ENCODE results near the gene CENATAC.
"Not testable (repeated sequence)": the region's sequence is repeated elsewhere in the genome, so short reads cannot be mapped to it uniquely, and the experiment has no call there.

Gene CENATAC

DNA sequence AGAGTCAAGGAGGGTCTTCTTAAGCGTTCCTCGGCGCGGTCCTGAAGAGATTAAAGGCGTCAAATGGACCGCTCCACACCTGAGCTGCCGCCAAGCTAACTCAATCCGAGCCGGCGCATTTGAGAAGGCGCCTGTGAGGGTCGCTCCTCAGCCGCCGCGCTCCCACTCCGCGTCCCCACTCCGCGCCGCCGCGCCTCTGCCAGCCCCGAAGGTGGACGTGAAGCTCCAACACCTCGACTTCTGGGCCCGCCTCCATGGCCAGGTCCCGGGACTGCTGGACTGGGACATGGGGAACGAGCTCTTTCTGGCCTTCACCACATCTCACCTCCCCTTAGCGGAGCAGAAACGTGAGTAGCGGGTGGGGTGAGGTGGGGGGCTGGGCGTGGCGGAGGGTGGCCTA is 26.3 kb upstream of the CENATAC start, which contains the start of gene FOXR1:
Gene FOXR1, plus strand, starts transcription at position 116 of the 400 bp plus-strand sequence. Its CDS starts 171 bp downstream, at position 287.
- Histone ChIP-seq H3K27me3 (ENCODE audit: control insufficient read depth in 1 of 2, insufficient read depth in 2 of 2, low read length in 2 of 2) (peaks cover 0 to 11% of the 10 kb centered on the region in 2 donors), H3K27ac (ENCODE audit: low read depth, low read length) (no peak within 1 kb of the TSS), H3K4me3 (ENCODE audit: low read depth in 1 of 2, low read length in 2 of 2) (no peak within 1 kb of the TSS), H3K9me3 (ENCODE audit: low read length) (no peaks in the 10 kb centered on the region), H3K4me1 (ENCODE audit: insufficient read depth, low read length) (no peaks in the 10 kb centered on the region), H3K9ac (ENCODE audit: low read length) (no peak within 1 kb of the TSS), H3K36me3 (ENCODE audit: insufficient read depth, low read length) (no peaks in the 10 kb centered on the region)

DNA sequence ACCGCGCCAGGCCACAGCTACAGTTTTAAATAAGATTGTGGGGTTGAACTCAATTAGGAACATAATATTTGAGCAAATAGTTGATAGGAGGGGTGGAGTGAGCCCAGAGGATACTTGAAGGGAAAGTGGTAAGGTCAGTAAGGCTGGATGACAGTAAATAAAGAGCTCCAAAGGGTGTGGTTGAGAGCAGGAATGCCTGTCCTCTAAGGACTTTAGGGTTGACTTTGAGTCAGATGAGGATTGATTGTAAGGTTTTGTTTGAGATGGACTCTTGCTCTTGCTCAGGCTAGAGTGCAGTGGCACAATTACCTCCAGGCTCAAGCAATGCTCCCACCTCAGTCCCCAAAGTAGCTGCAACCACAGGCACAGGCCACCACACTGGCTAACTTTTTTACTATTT is 24.0 kb upstream of the CENATAC start:
- H3K27me3 ChIP-seq (ENCODE audit: control insufficient read depth in 1 of 2, insufficient read depth in 2 of 2, low read length in 2 of 2): peaks cover 0 to 11% of the 10 kb centered on the region in 2 donors
- no peaks in the 10 kb centered on the region for H3K36me3 ChIP-seq (ENCODE audit: insufficient read depth, low read length)
- H3K4me1 ChIP-seq (ENCODE audit: insufficient read depth, low read length): no peaks in the 10 kb centered on the region
- H3K27ac ChIP-seq (ENCODE audit: low read depth, low read length): no peak overlapping the region
- H3K4me3 ChIP-seq (ENCODE audit: low read depth in 1 of 2, low read length in 2 of 2): no peak overlapping the region
- H3K9me3 ChIP-seq (ENCODE audit: low read length): no peaks in the 10 kb centered on the region
- no peak overlapping the region for H3K9ac ChIP-seq (ENCODE audit: low read length)

DNA sequence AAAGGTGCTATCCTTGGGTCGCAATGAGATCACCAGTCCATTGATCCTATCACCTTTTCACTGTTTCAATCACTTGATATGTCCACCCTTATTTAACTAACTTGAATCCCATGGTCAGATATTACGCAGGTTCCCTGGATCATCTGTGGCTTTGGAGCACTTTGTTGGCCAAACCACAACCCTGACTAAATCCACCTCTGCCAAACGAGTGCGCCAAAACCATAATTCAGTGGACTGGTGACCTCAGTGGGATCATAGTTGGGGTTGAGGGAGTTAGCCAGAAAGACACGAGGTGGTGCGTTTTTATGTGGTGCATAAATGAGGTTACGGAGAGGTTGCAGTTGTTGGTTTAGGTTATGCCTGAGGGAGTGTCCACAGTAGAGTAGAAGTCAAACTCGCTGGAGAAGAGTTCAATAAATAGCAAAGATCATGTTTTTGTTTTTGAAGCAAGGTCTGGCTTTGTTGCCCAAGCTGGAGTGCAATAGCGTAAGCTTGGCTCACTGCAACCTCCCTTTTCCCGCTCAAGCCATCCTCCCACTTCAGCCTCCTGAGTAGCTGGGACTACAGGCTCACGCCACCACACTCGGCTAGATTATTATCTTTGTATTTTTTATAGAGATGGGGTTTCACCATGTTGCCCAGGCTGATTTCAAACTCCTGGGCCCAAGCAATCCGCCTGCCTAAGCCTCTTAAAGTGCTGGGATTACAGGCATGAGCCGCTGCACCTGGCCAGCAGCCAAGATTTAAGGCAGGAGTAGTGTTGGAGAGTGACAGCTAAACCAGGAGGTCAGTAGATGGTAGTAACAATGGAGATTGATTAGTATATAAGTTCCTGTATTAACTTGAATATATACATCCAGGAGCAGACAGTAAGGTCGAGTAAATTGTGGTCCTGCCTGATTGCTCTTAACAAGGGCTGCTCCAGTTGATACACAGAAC is 21.9 kb upstream of the CENATAC start:
- peaks cover 6% of the 10 kb centered on the region for H3K4me1 ChIP-seq (ENCODE audit: insufficient read depth, low read length)
- no peaks in the 10 kb centered on the region for H3K36me3 ChIP-seq (ENCODE audit: insufficient read depth, low read length)
- no peaks in the 10 kb centered on the region for H3K9me3 ChIP-seq (ENCODE audit: low read length)
- H3K4me3 ChIP-seq (ENCODE audit: low read depth in 1 of 2, low read length in 2 of 2): no peak overlapping the region
- no peak overlapping the region for H3K27ac ChIP-seq (ENCODE audit: low read depth, low read length)
- H3K27me3 ChIP-seq (ENCODE audit: control insufficient read depth in 1 of 2, insufficient read depth in 2 of 2, low read length in 2 of 2): peaks cover 0 to 9% of the 10 kb centered on the region in 2 donors
- H3K9ac ChIP-seq (ENCODE audit: low read length): no peak overlapping the region

DNA sequence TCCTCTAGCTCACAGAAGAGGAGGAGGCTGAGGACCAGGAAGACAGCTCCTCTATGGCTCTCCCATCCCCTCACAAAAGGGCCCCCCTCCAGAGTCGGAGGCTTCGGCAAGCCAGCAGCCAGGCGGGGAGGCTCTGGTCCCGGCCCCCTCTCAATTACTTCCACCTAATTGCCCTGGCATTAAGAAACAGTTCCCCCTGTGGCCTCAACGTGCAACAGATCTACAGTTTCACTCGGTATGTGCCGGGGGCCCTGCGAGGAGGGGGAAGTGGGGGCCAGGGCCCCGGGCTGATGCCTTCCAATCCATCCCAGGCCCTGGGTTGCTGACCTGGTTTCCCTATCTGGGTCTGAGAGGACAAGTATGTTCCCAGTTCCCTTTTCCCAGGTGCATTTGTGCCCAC is 18.5 kb upstream of the CENATAC start:
- Histone ChIP-seq H3K4me1 (ENCODE audit: insufficient read depth, low read length) (peaks cover 6% of the 10 kb centered on the region), H3K9me3 (ENCODE audit: low read length) (no peaks in the 10 kb centered on the region), H3K36me3 (ENCODE audit: insufficient read depth, low read length) (no peaks in the 10 kb centered on the region), H3K9ac (ENCODE audit: low read length) (no peak overlapping the region), H3K27ac (ENCODE audit: low read depth, low read length) (no peak overlapping the region), H3K4me3 (ENCODE audit: low read depth in 1 of 2, low read length in 2 of 2) (no peak overlapping the region), H3K27me3 (ENCODE audit: control insufficient read depth in 1 of 2, insufficient read depth in 2 of 2, low read length in 2 of 2) (no peaks in the 10 kb centered on the region)

DNA sequence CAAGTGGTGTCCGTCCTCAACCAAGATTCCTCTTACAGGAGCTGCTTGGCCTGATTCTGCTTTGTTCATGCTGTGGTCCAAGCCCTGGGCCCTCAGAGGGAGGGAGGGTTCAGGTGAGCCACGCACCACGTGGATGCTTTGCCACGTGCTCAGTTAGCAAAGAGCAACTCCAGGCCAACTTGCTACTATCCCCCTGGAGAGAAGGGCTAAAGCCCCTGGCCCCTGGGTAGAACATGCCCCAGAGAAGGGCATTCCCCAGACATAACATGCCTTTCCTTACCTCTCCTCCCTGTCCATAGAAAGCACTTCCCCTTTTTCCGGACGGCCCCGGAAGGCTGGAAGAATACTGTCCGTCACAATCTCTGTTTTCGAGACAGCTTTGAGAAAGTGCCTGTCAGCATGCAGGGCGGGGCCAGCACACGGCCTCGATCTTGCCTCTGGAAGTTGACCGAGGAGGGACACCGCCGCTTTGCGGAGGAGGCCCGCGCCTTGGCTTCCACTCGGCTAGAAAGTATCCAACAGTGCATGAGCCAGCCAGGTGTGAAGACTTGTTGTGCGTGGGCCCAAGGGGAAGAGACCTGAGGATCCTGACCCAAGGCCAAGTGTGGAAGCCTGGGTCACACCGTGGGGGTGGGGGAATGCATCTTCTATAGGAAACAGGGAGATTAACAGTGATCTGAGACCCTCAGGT is 17.6 kb upstream of the CENATAC start:
- Histone ChIP-seq H3K27ac (ENCODE audit: low read depth, low read length) (no peak overlapping the region), H3K4me3 (ENCODE audit: low read depth in 1 of 2, low read length in 2 of 2) (no peak overlapping the region), H3K4me1 (ENCODE audit: insufficient read depth, low read length) (peaks cover 6% of the 10 kb centered on the region), H3K9ac (ENCODE audit: low read length) (no peak overlapping the region), H3K27me3 (ENCODE audit: control insufficient read depth in 1 of 2, insufficient read depth in 2 of 2, low read length in 2 of 2) (no peaks in the 10 kb centered on the region), H3K9me3 (ENCODE audit: low read length) (no peaks in the 10 kb centered on the region), H3K36me3 (ENCODE audit: insufficient read depth, low read length) (no peaks in the 10 kb centered on the region)

DNA sequence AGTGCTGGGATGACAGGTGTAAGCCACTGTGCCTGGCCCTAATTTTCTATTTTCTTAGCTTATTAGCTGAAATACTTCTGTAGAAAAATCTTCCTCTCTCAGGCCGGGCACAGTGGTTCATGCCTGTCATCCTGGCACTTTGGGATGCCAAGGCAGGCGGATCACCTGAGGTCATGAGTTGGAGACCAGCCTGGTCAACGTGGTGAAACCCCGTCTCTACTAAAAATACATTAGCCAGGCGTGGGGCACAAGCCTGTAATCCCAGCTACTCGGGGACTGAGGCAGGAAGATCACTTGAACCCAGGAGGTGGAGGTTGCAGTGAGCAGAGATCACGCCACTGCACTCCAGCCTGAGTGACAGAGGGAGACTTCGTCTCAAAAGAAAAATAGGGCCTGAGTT is 13.6 kb upstream of the CENATAC start:
- H3K4me1 ChIP-seq (ENCODE audit: insufficient read depth, low read length); H3K36me3 ChIP-seq (ENCODE audit: insufficient read depth, low read length); H3K4me3 ChIP-seq (ENCODE audit: low read depth in 1 of 2, low read length in 2 of 2); H3K9ac ChIP-seq (ENCODE audit: low read length); H3K27me3 ChIP-seq (ENCODE audit: control insufficient read depth in 1 of 2, insufficient read depth in 2 of 2, low read length in 2 of 2); H3K9me3 ChIP-seq (ENCODE audit: low read length); H3K27ac ChIP-seq (ENCODE audit: low read depth, low read length): not testable (repeated sequence)

DNA sequence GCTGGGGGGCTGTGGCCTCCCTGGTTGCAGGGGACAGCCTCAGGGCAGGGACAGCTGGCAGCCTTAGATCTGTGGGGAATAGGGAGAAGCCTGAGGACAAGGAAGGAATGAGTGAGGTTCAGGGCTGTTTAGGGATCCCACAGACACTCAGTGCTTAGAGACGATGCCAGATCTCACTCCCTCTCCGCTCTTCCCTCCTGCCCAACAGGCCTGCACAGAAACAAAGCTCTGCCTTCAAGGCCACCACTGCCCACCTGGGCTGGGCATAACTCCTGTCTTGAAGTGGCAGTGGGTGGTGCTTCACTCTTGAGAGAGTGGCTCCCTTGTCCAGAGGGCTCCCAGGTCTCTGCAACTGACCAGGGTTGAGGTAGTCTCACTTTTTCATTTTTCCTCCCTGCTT is 13.1 kb upstream of the CENATAC start:
- H3K4me3 ChIP-seq (ENCODE audit: low read depth in 1 of 2, low read length in 2 of 2): no peak overlapping the region
- no peak overlapping the region for H3K9ac ChIP-seq (ENCODE audit: low read length)
- no peak overlapping the region for H3K27ac ChIP-seq (ENCODE audit: low read depth, low read length)
- H3K9me3 ChIP-seq (ENCODE audit: low read length): no peaks in the 10 kb centered on the region
- H3K36me3 ChIP-seq (ENCODE audit: insufficient read depth, low read length): no peaks in the 10 kb centered on the region
- no peaks in the 10 kb centered on the region for H3K27me3 ChIP-seq (ENCODE audit: control insufficient read depth in 1 of 2, insufficient read depth in 2 of 2, low read length in 2 of 2)
- peaks cover 5% of the 10 kb centered on the region for H3K4me1 ChIP-seq (ENCODE audit: insufficient read depth, low read length)

DNA sequence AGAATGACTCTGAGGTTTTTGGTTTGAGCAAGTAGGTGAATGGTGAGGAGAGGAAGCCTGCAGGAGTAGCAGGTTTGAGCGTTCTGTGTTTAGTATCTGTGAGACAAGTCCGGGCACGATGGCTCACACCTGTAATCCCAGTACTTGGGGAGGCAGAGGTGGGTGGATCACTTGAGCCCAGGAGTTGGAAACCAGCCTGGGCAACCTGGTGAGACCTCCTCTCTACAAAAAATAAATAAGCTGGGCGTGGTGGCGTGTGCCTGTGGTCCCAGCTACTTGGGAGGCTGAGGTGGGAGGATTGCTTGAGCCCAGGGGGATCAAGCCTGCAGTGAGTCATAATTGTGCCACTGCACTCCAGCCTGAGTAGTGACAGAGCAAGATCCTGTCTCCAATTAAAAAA is 9.7 kb upstream of the CENATAC start:
- no peaks in the 10 kb centered on the region for H3K9me3 ChIP-seq (ENCODE audit: low read length)
- H3K27me3 ChIP-seq (ENCODE audit: control insufficient read depth in 1 of 2, insufficient read depth in 2 of 2, low read length in 2 of 2): no peaks in the 10 kb centered on the region
- no peak overlapping the region for H3K27ac ChIP-seq (ENCODE audit: low read depth, low read length)
- H3K4me3 ChIP-seq (ENCODE audit: low read depth in 1 of 2, low read length in 2 of 2): no peak overlapping the region
- no peak overlapping the region for H3K9ac ChIP-seq (ENCODE audit: low read length)
- no peaks in the 10 kb centered on the region for H3K4me1 ChIP-seq (ENCODE audit: insufficient read depth, low read length)
- no peaks in the 10 kb centered on the region for H3K36me3 ChIP-seq (ENCODE audit: insufficient read depth, low read length)

DNA sequence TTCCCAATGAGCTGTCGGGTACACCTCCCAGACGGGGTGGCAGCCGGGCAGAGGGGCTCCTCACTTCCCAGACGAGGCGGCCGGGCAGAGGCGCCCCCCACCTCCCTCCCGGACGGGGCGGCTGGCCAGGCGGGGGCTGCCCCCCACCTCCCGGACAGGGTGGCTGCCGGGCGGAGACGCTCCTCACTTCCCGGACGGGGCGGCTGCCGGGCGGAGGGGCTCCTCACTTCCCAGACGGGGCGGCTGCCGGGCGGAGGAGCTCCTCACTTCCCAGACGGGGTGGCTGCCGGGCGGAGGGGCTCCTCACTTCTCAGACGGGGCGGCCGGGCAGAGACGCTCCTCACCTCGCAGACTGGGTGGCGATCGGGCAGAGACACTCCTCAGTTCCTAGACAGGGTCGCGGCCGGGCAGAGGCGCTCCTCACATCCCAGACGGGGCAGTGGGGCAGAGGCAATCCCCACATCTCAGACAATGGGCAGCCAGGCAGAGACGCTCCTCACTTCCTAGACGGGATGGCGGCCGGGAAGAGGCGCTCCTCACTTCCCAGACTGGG is 6.4 kb upstream of the CENATAC start:
- H3K27me3 ChIP-seq (ENCODE audit: control insufficient read depth in 1 of 2, insufficient read depth in 2 of 2, low read length in 2 of 2); H3K4me3 ChIP-seq (ENCODE audit: low read depth in 1 of 2, low read length in 2 of 2); H3K27ac ChIP-seq (ENCODE audit: low read depth, low read length); H3K36me3 ChIP-seq (ENCODE audit: insufficient read depth, low read length); H3K9ac ChIP-seq (ENCODE audit: low read length); H3K9me3 ChIP-seq (ENCODE audit: low read length); H3K4me1 ChIP-seq (ENCODE audit: insufficient read depth, low read length): not testable (repeated sequence)

DNA sequence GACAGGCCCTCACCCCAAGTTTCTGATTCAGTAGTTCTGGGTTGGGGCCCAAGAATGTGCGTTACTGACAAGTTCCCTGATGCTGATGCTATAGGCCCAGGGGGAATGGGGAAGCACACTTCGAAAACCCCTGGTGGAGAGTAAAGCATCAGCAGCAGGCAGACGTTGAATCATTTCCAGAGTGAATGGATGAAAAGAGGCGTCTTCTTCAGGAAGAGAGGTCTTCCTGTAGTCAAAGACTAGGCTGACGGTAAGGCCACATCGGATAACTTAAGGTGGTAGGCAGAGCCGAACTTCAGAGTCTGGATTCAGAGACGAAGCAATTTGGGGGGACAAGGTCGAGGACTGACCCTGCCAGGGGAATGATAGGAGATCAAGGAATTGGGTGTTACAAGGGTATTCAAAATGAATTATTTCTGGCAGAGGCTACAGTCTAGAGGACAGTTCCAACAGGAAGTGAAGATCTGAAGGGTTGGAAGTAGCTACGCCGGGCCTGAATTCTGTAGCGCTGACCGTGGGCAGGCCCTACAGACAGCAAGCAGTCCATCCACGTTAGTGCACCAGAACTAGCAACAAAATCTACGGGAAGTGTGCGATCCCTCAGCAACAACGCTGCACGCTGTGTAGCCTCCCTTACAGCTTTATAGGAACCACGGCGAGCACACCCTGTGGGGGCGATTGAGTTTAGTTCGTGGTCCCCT is 862 bp upstream of the CENATAC start:
- Histone ChIP-seq H3K9ac (ENCODE audit: low read length) (peak overlapping the region; percentile 71), H3K9me3 (ENCODE audit: low read length) (no peaks in the 10 kb centered on the region)

DNA sequence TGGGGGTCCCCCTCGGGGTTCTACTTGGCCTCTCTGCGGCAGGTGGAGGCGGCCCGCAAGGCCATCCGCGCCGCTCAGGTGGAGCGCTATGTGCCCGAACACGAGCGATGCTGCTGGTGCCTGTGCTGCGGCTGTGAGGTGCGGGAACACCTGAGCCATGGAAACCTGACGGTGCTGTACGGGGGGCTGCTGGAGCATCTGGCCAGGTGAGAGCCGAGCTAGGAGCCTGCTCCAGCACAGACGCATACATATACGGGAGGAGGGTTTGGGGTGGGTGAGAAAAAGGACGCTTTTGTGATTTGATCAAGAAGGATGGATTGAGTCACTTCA is 415 bp downstream of the CENATAC start:
- Histone ChIP-seq H3K27me3 (ENCODE audit: control insufficient read depth in 1 of 2, insufficient read depth in 2 of 2, low read length in 2 of 2) (no peaks in the 10 kb centered on the region), H3K9me3 (ENCODE audit: low read length) (no peaks in the 10 kb centered on the region), H3K9ac (ENCODE audit: low read length) (peak overlapping the region; percentile 71), H3K4me1 (ENCODE audit: insufficient read depth, low read length) (peaks cover 18% of the 10 kb centered on the region), H3K4me3 (ENCODE audit: low read depth in 1 of 2, low read length in 2 of 2) (peak overlapping the region; percentile 75 to 99), H3K36me3 (ENCODE audit: insufficient read depth, low read length) (peaks cover 17% of the 10 kb centered on the region), H3K27ac (ENCODE audit: low read depth, low read length) (peak overlapping the region; percentile 84)

More for the DNA sequence above, 862 bp upstream of the CENATAC start:
- Histone ChIP-seq H3K4me1 (ENCODE audit: insufficient read depth, low read length) (peaks cover 18% of the 10 kb centered on the region), H3K4me3 (ENCODE audit: low read depth in 1 of 2, low read length in 2 of 2) (peak overlapping the region; percentile 75 to 99), H3K27ac (ENCODE audit: low read depth, low read length) (peak overlapping the region; percentile 84), H3K27me3 (ENCODE audit: control insufficient read depth in 1 of 2, insufficient read depth in 2 of 2, low read length in 2 of 2) (no peaks in the 10 kb centered on the region), H3K36me3 (ENCODE audit: insufficient read depth, low read length) (peaks cover 9% of the 10 kb centered on the region)

Measured in muscle layer of colon (tissue), 2 donors.